HG03565 (cell line): ENCODE data around the gene SPATA2.

Experiments
- ATAC-seq: cut with Tn5 transposase; IDR thresholded peaks from one replicate; pipeline ENCODE4 v1.9.1; 2021; ENCODE audit warnings: mild to moderate bottlenecking, moderate library complexity; ENCODE audit not compliant: unreplicated experiment

The SPATA2 gene

GRCh38 chr20:49887251-49888211 lies 27.8 kb downstream of the SPATA2 start:
- ATAC-seq, result no peak

DNA sequence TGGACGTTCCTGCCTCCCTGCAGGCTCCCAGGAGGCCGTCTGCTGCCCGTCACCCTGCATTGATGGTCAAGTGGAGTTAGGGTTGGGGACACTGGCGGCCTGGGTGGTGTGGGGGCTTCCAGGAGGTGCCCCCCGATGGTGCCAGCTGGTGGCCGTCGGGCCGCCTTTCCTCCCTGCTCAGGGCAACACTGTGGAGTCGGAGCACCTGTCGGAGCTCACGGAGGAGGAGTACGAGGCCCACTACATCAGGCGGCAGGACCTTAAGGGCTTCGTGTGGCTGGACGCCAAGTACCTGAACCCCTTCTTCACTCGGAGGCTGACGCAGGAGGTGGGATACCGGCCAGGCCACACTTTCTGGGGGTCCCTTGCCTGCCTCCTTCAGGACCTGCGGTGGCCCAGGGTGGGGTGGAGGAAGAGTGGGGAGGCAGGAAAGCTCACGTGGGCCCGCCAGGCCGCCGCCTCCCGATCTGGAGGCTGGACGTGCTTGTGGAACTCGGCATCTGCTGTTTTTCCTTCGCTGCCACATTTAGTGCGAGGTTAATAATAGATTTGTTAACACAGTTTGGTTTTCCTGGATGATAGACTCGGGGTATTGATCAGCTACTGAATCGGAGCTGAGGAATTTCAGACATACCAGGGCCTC lies 28.6 kb downstream of the SPATA2 start:
- no peak for ATAC-seq

DNA sequence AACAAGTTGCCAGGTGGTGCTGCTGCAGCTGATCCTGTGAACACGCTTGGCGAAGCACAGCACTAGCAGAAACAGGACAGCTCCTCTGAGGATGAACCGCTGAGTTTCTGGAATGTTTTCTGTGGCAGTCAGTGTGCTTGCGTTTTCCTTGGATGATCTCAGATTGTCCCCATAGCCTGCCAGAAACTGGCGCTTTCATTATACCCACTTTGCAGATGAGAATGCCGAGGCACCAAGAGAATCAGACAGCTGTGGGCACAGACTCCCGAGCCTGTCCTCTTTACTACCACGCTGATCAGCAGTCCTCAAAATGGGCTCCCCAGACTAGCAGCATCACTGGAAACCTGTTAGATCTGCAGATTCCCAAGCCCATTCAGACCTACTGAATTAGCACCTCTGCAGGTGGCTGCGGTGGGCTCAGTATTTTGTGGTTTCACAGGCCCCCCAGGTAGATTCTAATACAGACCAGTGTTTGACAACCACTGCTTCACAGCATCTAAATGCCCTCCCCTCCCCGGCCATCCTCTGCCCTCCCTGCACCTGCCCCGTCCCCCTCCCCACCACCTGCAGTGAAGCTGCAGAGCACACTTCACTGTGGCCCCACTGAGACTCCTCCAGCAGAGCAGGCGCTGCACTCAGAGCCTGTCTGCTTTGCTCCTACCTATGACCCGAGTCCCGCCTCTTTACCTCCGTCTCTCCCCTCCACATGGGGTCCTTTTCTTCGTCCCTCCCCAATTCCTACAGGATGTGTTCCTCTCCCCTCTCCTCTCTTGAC lies 29.6 kb downstream of the SPATA2 start:
- no peak for ATAC-seq

DNA sequence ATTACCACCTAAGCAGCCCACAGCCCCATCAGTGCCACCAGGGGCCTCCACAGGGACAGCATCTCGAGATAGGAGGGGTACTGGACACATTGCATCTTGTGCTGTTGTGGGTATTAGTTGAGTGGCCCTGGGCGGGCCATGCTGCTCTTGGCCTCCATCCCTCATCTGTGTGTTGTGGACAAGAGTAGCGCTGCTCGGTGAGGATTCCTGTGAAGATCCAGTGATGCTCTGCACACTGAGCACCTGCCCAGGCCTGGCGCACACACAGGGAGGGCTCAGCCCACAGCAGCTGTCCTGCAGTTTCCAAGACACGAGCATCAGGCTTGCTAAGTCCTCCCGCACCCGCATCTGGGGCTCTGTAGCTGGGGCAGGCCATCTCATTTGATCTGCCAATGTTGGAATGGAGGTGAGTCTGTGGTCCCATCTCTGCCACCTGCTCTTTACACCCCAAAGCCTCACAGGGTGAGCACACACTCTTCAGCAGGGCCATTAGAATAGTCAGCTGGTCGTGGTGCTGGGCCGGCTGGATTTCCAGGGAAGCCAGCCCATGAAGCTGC lies 32.0 kb downstream of the SPATA2 start:
- no peak for ATAC-seq

DNA sequence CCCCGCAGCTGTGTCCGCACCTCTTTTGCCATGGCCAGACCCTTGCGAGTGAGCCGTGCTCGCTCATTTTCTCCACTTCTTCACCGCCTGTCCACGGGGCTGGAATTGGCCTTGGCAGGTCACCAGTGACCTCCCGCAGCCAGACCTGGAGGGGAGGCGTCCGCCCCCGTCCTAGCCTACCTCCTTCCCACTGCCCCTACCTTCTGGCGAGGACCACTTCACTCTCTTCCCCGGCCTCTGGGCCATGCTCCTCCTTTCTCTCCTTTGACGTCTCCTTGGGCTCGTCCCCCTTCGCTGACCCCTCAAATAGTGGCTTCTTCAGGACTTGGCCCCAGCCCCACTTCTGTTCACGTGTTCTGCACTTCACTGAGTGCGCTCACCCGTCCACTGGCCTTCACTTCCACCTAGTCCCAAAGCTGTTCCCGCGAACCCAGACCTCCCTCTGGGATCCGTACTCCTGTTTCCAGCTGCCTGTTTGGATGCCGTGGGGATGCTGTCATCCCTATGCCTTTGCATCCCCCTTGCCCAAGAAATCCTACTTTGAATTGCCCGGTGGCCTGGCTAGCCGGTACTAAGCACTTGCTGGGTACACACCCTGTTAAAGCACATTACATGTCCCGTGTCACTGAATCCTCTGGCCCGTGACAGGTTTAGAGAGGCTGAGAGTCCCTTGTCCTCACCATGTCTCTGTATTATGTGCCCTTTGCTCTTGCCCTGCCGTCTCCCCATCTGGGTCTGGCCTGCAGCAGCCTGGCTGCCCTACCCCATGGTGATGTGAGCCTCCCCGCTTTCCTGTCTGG lies 33.0 kb downstream of the SPATA2 start:
- no peak for ATAC-seq

DNA sequence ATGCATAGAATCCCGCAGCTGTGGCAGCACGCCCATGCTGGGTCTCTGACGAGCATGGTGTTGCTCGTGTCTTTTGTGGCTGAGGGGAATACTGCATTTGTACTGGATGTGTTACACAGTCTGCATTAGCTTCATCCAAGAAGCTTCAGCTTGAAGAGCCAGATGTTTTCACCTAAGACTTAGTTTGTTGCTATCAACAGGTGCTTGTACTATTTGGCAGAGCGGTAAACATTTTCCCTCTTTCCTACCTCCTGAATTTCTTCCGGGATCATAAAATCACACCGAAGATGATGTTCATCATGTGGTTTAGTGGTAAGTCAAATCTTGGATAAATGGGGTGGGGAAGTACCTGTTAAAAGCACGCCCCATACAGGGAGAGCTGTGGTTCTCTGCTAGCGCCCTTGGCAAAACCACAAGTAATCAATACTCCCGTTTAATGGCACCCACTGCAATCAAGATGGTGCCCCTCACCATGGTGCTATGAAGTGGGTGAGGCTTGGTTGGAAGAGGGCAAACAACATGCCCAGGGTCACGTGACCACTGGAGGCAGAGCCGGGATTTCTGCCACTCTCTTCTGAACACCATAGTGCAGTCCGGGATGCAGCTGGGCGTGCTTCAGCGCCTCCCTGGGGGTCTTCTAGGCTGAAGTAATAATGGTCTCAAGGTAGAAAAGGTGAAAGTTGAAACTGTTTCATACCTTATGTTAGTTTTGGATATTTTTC lies 34.4 kb downstream of the SPATA2 start:
- ATAC-seq, result no peak

- ATAC-seq, result no peak
These were observed 35.2 kb downstream of the SPATA2 start for GRCh38 chr20:49880177-49880576.

- no peak for ATAC-seq
These were observed 36.4 kb downstream of the SPATA2 start for GRCh38 chr20:49878977-49879376.

GRCh38 chr20:49877386-49877921 lies 37.9 kb downstream of the SPATA2 start:
- ATAC-seq, result no peak

DNA sequence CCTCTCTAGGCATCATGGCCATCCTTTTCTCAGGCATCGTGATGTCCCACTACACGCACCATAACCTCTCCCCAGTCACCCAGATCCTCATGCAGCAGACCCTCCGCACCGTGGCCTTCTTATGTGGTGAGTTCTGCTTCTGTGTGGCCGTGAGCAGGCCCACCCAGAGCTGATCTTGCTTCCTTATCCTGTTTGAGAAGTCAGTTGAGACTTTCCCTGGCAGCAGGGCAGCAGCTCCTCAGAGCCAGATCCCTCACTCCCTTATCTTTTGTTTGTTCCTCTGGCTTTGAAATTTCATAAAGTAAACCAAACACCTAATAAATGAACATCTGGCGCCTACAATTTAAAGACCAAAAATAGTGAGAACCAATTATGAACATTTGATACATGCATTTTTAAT lies 40.6 kb downstream of the SPATA2 start:
- ATAC-seq, result no peak

DNA sequence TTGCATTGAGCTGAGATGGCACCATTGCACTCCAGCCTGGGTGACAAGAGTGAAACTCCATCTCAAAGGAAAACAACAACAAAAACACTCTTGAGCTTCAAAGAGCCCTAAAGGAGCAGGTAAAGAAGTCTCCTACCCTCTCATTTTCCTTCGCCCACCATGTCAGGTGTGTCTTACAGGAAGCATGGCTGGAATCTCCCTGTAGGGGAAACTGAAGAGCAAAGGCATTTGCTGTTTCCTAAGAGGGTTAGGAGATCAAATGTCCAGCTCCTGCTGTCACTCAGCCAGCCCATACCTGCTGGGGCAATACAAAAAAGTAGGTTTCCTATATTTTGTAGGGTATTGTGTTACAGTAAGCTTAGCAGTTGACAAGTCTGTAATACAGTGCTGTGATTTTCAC lies 43.3 kb downstream of the SPATA2 start:
- ATAC-seq, result no peak

DNA sequence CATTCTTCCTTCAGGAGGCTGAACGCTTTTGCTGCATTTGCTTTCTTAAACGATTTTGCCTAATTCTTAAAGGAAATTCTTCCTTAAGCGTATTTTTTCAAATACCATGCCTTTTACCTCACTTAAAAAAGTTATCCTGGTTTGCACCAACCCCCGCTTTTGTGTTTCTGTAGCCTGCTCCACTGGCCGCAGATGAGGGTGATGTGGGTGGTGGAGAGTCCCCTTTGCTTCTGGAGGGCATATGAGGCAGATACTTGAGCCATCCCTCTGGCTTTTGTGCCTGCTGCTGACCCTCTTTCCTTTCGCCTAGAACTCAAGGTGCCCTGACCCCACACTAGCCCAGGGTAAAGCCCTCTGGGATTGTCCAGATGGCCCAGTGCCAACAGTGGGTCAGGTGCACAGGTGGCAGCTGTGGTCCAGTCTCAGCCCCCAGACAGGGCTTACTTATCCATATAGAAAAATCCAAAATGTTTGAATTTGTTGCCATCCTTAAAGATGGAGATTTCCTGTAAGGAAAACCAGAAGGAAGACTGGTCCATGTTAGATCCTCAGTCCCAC lies 43.9 kb downstream of the SPATA2 start:
- ATAC-seq, result no peak

DNA sequence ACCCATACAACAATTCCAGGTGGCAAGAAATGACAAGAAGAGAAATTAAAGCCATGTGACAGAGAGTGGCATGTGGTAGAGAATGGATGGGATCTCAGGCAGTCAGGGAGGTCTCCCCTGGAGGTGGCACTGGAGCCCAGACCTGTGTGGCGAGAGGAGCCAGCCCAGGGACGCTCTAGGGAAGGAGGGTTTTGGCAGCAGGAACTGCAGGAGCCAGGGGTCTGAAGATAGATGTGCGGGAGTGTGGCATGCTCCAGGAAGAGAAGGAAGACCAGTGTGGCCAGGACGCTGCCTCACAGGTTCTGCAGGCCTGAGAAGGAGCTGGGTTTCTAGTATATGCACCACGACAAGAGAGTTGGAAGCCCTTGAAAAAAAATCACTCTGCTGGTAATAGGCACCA lies 45.1 kb downstream of the SPATA2 start:
- ATAC-seq, result no peak

GRCh38 chr20:49868964-49869363 lies 46.4 kb downstream of the SPATA2 start:
- no peak for ATAC-seq

DNA sequence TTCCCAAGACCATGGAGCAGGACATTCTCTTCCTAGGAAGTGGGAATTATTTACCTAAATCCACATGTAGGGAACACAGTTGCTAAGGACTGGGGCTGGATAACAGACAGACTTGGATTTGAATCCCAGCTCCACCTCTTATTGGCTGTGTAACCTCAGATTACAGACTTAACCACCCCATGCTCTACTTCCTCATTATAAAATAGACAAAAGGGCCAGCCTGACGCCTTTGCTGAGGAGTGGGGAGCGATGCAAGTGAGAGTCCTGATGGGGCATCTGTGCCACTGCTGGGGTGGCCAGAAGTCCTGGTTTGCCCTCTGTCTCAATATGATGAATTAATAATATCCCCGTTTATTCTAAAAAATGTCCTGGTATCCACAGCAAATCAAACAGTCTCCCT lies 46.8 kb downstream of the SPATA2 start:
- ATAC-seq, result no peak

GRCh38 chr20:49867453-49868215 lies 47.7 kb downstream of the SPATA2 start:
- no peak for ATAC-seq

DNA sequence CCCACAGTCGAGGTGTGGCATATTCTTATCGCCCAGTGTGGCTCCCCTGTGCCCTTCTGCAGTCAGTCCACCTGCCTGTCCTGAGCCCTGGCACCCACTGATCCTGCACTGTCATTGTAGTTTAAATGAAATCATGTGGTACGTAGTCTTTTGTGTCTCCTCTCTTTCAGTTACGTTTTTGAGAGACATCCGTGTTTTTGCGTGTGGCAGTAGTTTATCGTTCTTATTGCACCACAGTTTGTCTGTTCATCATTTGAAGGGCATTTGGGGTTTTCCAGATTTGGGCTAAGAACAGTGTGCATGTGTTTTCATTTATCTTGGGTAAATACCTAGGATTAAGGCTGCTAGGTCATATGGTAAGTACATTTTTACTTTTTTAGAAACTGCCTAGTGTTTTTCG lies 49.3 kb downstream of the SPATA2 start:
- ATAC-seq, result no peak

DNA sequence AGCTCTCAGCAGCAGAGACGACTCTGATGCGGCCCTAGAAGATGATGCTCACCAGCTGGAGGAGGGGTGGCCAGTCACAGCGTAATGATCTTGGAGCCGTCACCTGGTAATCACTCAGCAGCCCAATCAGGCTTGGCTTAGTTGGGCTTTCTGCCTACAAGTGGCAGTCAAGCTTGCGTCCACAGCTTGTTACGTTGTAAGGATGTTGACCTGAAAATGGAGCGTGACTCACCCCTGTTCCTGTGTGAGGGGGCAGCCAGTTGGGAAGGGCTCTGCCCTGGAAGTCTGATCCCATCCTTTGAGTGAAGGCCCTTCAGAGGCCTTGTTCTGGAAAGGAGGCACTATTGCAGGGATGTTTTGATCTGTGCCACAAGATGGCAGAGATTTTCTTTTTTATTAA lies 49.8 kb downstream of the SPATA2 start:
- no peak for ATAC-seq
